ENCODE data around the gene CBY2. TPM values are rescaled to one million over a fixed set of nuclear protein-coding genes. Genes with fewer than 3 reads are reported as not detected.

The CBY2 gene
- total and polyA plus RNA-seq, 4 experiments from 2014 or later, result 0.61 to 0.64 (median 0.61) TPM; not detected in 1

GRCh38 chr13:45713721-45714120 lies 11.6 kb downstream of the CBY2 start:
- no peaks in the 10 kb centered on the region for H3K4me1 ChIP-seq (ENCODE audit: insufficient read depth, low read length)
- H3K36me3 ChIP-seq (ENCODE audit: insufficient read depth, low read length), result no peaks in the 10 kb centered on the region
- Mint-ChIP-seq H3K4me1 (no peaks in the 10 kb centered on the region), H3K27me3 (peaks cover 0 to 3% of the 10 kb centered on the region in 2 donors), H3K27ac (no peak overlapping the region), H3K36me3 (no peaks in the 10 kb centered on the region), H3K9me3 (no peaks in the 10 kb centered on the region), H3K4me3 (no peak overlapping the region)
- ChIA-PET CTCF (ENCODE audit: partially characterized antibody) (no interaction called here), POLR2A (ENCODE audit: partially characterized antibody) (no interaction called here)
- H3K4me3 ChIP-seq (ENCODE audit: low read length in 2 of 2), result no peak overlapping the region
- DNase-seq, result no peak
- no peaks in the 10 kb centered on the region for H3K27me3 ChIP-seq (ENCODE audit: insufficient read depth, low read length)
- H3K9me3 ChIP-seq (ENCODE audit: control insufficient read depth in 1 of 2, low read length in 2 of 2), result no peaks in the 10 kb centered on the region
- no peak overlapping the region for H3K27ac ChIP-seq (ENCODE audit: low read depth, low read length)
- intact Hi-C loops (cut with micrococcal nuclease), result no loop called here

GRCh38 chr13:45714170-45714569 lies 12.1 kb downstream of the CBY2 start:
- no peaks in the 10 kb centered on the region for H3K4me1 ChIP-seq (ENCODE audit: insufficient read depth, low read length)
- H3K27me3 Mint-ChIP-seq, result peaks cover 0 to 3% of the 10 kb centered on the region in 2 donors
- H3K27ac Mint-ChIP-seq, result no peak overlapping the region
- no peaks in the 10 kb centered on the region for H3K9me3 Mint-ChIP-seq
- POLR2A ChIA-PET (ENCODE audit: partially characterized antibody), result no interaction called here
- H3K4me3 Mint-ChIP-seq, result no peak overlapping the region
- H3K27me3 ChIP-seq (ENCODE audit: insufficient read depth, low read length), result no peaks in the 10 kb centered on the region
- no peak for DNase-seq
- H3K4me3 ChIP-seq (ENCODE audit: low read length in 2 of 2), result no peak overlapping the region
- no peaks in the 10 kb centered on the region for H3K36me3 Mint-ChIP-seq
- no peaks in the 10 kb centered on the region for H3K36me3 ChIP-seq (ENCODE audit: insufficient read depth, low read length)
- CTCF ChIA-PET (ENCODE audit: partially characterized antibody), result no interaction called here
- H3K4me1 Mint-ChIP-seq, result no peaks in the 10 kb centered on the region
- intact Hi-C loops (cut with micrococcal nuclease), result no loop called here
- no peaks in the 10 kb centered on the region for H3K9me3 ChIP-seq (ENCODE audit: control insufficient read depth in 1 of 2, low read length in 2 of 2)
- no peak overlapping the region for H3K27ac ChIP-seq (ENCODE audit: low read depth, low read length)

- intact Hi-C loops (cut with micrococcal nuclease), result no loop called here
- no peaks in the 10 kb centered on the region for H3K36me3 Mint-ChIP-seq
- Histone ChIP-seq H3K4me1 (ENCODE audit: insufficient read depth, low read length) (no peaks in the 10 kb centered on the region), H3K4me3 (ENCODE audit: low read length in 2 of 2) (no peak overlapping the region), H3K36me3 (ENCODE audit: insufficient read depth, low read length) (no peaks in the 10 kb centered on the region), H3K27ac (ENCODE audit: low read depth, low read length) (no peak overlapping the region), H3K9me3 (ENCODE audit: control insufficient read depth in 1 of 2, low read length in 2 of 2) (no peaks in the 10 kb centered on the region), H3K27me3 (ENCODE audit: insufficient read depth, low read length) (no peaks in the 10 kb centered on the region)
- H3K27me3 Mint-ChIP-seq, result peaks cover 1 to 7% of the 10 kb centered on the region in 2 donors
- H3K4me1 Mint-ChIP-seq, result no peaks in the 10 kb centered on the region
- no peak for DNase-seq
- H3K9me3 Mint-ChIP-seq, result no peaks in the 10 kb centered on the region
- no peak overlapping the region for H3K27ac Mint-ChIP-seq
- POLR2A ChIA-PET (ENCODE audit: partially characterized antibody), result no interaction called here
- CTCF ChIA-PET (ENCODE audit: partially characterized antibody), result interaction anchor here (1.5 kb wide), 1 partner anchor 90 kb away, joined by 3 read pairs; no protein-coding TSS in a partner anchor
- no peak overlapping the region for H3K4me3 Mint-ChIP-seq
These were observed 13.2 kb downstream of the CBY2 start for GRCh38 chr13:45715351-45715750.

GRCh38 chr13:45717349-45717748 lies 15.2 kb downstream of the CBY2 start:
- Mint-ChIP-seq H3K4me3 (no peak overlapping the region), H3K27ac (no peak overlapping the region), H3K9me3 (no peaks in the 10 kb centered on the region), H3K4me1 (no peaks in the 10 kb centered on the region), H3K27me3 (peaks cover 1 to 8% of the 10 kb centered on the region in 2 donors), H3K36me3 (no peaks in the 10 kb centered on the region)
- H3K4me1 ChIP-seq (ENCODE audit: insufficient read depth, low read length), result no peaks in the 10 kb centered on the region
- H3K9me3 ChIP-seq (ENCODE audit: control insufficient read depth in 1 of 2, low read length in 2 of 2), result no peaks in the 10 kb centered on the region
- H3K4me3 ChIP-seq (ENCODE audit: low read length in 2 of 2), result no peak overlapping the region
- intact Hi-C loops (cut with micrococcal nuclease), result no loop called here
- H3K36me3 ChIP-seq (ENCODE audit: insufficient read depth, low read length), result no peaks in the 10 kb centered on the region
- no peak for DNase-seq
- H3K27ac ChIP-seq (ENCODE audit: low read depth, low read length), result no peak overlapping the region
- H3K27me3 ChIP-seq (ENCODE audit: insufficient read depth, low read length), result no peaks in the 10 kb centered on the region
- CTCF ChIA-PET (ENCODE audit: partially characterized antibody), result interaction anchor here (1.0 to 3.3 kb wide), 6 partner anchors 13 to 104 kb away, joined by 3 to 20 read pairs (median 4); no protein-coding TSS in a partner anchor
- POLR2A ChIA-PET (ENCODE audit: partially characterized antibody), result no interaction called here

GRCh38 chr13:45718063-45718462 lies 15.9 kb downstream of the CBY2 start:
- no peaks in the 10 kb centered on the region for H3K36me3 ChIP-seq (ENCODE audit: insufficient read depth, low read length)
- no peak overlapping the region for H3K4me3 ChIP-seq (ENCODE audit: low read length in 2 of 2)
- ChIA-PET CTCF (ENCODE audit: partially characterized antibody) (interaction anchor here (1.0 to 3.3 kb wide), 6 partner anchors 14 to 105 kb away, joined by 3 to 20 read pairs (median 4); no protein-coding TSS in a partner anchor), POLR2A (ENCODE audit: partially characterized antibody) (no interaction called here)
- H3K9me3 ChIP-seq (ENCODE audit: control insufficient read depth in 1 of 2, low read length in 2 of 2), result no peaks in the 10 kb centered on the region
- no peaks in the 10 kb centered on the region for H3K36me3 Mint-ChIP-seq
- peaks cover 1 to 8% of the 10 kb centered on the region in 2 donors for H3K27me3 Mint-ChIP-seq
- intact Hi-C loops (cut with micrococcal nuclease), result loop anchor here (1.0 to 2.0 kb wide), 2 partner anchors 95 to 207 kb away; no protein-coding TSS in a partner anchor
- H3K27ac Mint-ChIP-seq, result no peak overlapping the region
- no peak overlapping the region for H3K27ac ChIP-seq (ENCODE audit: low read depth, low read length)
- DNase-seq, result peak in 4 of 5 donors; percentile 6 to 12 (median 6)
- H3K9me3 Mint-ChIP-seq, result no peaks in the 10 kb centered on the region
- H3K4me3 Mint-ChIP-seq, result no peak overlapping the region
- H3K27me3 ChIP-seq (ENCODE audit: insufficient read depth, low read length), result no peaks in the 10 kb centered on the region
- H3K4me1 Mint-ChIP-seq, result no peaks in the 10 kb centered on the region
- no peaks in the 10 kb centered on the region for H3K4me1 ChIP-seq (ENCODE audit: insufficient read depth, low read length)

GRCh38 chr13:45718992-45719391 lies 16.9 kb downstream of the CBY2 start:
- no peaks in the 10 kb centered on the region for H3K4me1 ChIP-seq (ENCODE audit: insufficient read depth, low read length)
- no peaks in the 10 kb centered on the region for H3K4me1 Mint-ChIP-seq
- ChIA-PET POLR2A (ENCODE audit: partially characterized antibody) (no interaction called here), CTCF (ENCODE audit: partially characterized antibody) (interaction anchor here (1.4 to 3.3 kb wide), 2 partner anchors 10 to 96 kb away, joined by 3 to 20 read pairs; no protein-coding TSS in a partner anchor)
- H3K4me3 ChIP-seq (ENCODE audit: low read length in 2 of 2), result no peak overlapping the region
- H3K27me3 ChIP-seq (ENCODE audit: insufficient read depth, low read length), result no peaks in the 10 kb centered on the region
- H3K9me3 ChIP-seq (ENCODE audit: control insufficient read depth in 1 of 2, low read length in 2 of 2), result no peaks in the 10 kb centered on the region
- H3K36me3 ChIP-seq (ENCODE audit: insufficient read depth, low read length), result no peaks in the 10 kb centered on the region
- intact Hi-C loops (cut with micrococcal nuclease), result loop anchor here (1.0 to 2.0 kb wide), 2 partner anchors 96 to 208 kb away; no protein-coding TSS in a partner anchor
- H3K27me3 Mint-ChIP-seq, result peaks cover 1 to 8% of the 10 kb centered on the region in 2 donors
- DNase-seq, result no peak
- no peak overlapping the region for H3K27ac ChIP-seq (ENCODE audit: low read depth, low read length)
- H3K4me3 Mint-ChIP-seq, result no peak overlapping the region
- H3K27ac Mint-ChIP-seq, result no peak overlapping the region
- no peaks in the 10 kb centered on the region for H3K36me3 Mint-ChIP-seq
- H3K9me3 Mint-ChIP-seq, result no peaks in the 10 kb centered on the region

GRCh38 chr13:45721203-45721731 lies 19.1 kb downstream of the CBY2 start:
- Histone ChIP-seq H3K4me3 (ENCODE audit: low read length in 2 of 2) (no peak overlapping the region), H3K27me3 (ENCODE audit: insufficient read depth, low read length) (no peaks in the 10 kb centered on the region), H3K4me1 (ENCODE audit: insufficient read depth, low read length) (no peaks in the 10 kb centered on the region), H3K36me3 (ENCODE audit: insufficient read depth, low read length) (no peaks in the 10 kb centered on the region), H3K27ac (ENCODE audit: low read depth, low read length) (no peak overlapping the region), H3K9me3 (ENCODE audit: control insufficient read depth in 1 of 2, low read length in 2 of 2) (no peaks in the 10 kb centered on the region)
- CTCF ChIA-PET (ENCODE audit: partially characterized antibody), result interaction anchor here (1.3 to 1.4 kb wide), 2 partner anchors 9 to 97 kb away, joined by 3 read pairs; no protein-coding TSS in a partner anchor
- no peaks in the 10 kb centered on the region for H3K4me1 Mint-ChIP-seq
- POLR2A ChIA-PET (ENCODE audit: partially characterized antibody), result no interaction called here
- no peaks in the 10 kb centered on the region for H3K36me3 Mint-ChIP-seq
- H3K27ac Mint-ChIP-seq, result no peak overlapping the region
- H3K27me3 Mint-ChIP-seq, result peaks cover 1 to 8% of the 10 kb centered on the region in 2 donors
- H3K4me3 Mint-ChIP-seq, result no peak overlapping the region
- intact Hi-C loops (cut with micrococcal nuclease), result no loop called here
- DNase-seq, result no peak
- H3K9me3 Mint-ChIP-seq, result peaks cover 0 to 3% (median 0%) of the 10 kb centered on the region in 8 donors

Data from CD4-positive, alpha-beta memory T cell (primary cell).